ENCODE data around the gene HS2ST1.
"Not testable (repeated sequence)": the region's sequence is repeated elsewhere in the genome, so short reads cannot be mapped to it uniquely, and the experiment has no call there.

Gene HS2ST1

GRCh38 chr1:86925742-86926141, 11.3 kb downstream of the HS2ST1 start:
- DNase-seq (ENCODE audit: low spot score): no peak

- no peak for DNase-seq (ENCODE audit: low spot score)
Observed at GRCh38 chr1:86926883-86927282, 12.4 kb downstream of the HS2ST1 start.

- no peak for DNase-seq (ENCODE audit: low spot score)
Observed at GRCh38 chr1:86928819-86929218, 14.4 kb downstream of the HS2ST1 start.

DNA sequence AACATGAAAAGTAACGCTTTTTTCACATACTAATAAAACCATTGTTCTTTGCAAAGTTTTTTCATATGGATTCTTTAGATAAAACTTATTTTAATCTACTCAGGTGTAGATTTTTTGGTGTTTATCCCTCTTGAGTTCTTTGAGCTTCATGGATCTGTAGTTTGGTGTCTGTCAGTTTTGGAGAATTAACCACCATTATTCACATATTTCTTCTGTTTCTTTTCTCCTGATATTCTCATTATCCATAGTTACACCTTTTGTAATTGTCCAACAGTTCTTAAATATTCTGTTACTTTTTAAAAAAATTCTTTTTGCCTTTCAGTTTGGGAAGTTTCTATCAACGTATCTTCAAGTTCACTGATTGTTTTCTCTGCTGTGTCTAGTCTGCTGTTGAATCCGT, 18.6 kb downstream of the HS2ST1 start:
- no peak for DNase-seq (ENCODE audit: low spot score)

DNA sequence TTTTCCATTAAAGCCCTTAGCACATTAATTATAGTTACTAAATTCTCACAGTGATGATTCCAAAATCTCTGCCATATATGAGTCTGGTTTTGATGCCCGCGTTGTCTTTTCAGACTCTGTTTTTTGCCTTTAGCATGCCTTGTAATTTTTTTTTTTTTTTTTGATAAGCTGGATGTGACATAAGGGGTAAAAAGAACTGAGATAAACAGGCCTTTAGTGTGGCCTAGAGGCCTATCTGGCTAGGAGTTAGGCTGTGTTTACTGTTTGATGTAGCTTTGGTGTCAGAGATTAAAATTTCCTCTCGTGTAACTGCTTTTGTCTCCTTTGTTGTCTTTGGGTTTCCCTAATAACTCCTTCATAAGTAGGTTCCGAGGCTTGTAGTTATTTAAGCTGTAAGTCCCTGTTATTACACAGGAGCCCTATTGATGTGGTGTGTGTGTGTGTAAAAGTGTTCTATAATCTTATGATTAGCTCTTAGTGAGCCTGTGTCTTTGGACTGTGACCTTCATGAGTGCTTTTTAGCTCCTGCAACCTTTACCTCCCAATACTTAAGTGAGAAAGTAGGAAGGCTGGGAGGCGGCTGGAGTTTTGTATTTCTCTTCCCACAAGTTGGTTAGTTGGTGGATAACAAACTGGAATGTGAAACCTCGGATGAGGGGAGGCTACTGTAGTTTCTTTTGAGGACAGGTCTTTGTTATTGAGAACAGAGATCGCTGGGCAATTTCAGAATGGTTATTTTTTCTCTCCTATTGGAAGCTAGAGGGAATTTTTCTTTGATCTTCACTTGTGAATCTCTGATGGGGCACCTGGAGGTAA, 19.3 kb downstream of the HS2ST1 start:
- no peak for DNase-seq (ENCODE audit: low spot score)

GRCh38 chr1:86938450-86938849, 24.0 kb downstream of the HS2ST1 start:
- DNase-seq (ENCODE audit: low spot score): no peak

- DNase-seq (ENCODE audit: low spot score): no peak
Observed at GRCh38 chr1:86938855-86939254, 24.4 kb downstream of the HS2ST1 start.

DNA sequence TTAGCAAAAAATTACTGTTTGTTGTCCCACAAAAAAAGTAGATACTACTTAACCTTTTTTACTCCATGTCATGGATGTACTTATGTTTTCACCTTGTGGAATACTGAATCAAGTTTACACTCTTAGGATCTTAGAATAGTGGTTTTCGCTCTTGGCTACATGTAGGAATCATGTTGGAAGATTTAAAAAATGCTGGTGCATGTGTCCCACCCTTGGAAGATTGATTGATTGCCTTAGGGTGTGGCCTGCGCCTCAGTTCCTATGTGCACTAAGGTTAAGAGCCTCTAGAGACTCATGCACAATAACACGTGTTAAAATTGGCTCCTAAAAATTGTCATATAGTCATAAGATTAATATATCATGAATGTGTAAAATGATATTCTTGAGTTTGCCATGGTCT, 25.0 kb downstream of the HS2ST1 start:
- no peak for DNase-seq (ENCODE audit: low spot score)

DNA sequence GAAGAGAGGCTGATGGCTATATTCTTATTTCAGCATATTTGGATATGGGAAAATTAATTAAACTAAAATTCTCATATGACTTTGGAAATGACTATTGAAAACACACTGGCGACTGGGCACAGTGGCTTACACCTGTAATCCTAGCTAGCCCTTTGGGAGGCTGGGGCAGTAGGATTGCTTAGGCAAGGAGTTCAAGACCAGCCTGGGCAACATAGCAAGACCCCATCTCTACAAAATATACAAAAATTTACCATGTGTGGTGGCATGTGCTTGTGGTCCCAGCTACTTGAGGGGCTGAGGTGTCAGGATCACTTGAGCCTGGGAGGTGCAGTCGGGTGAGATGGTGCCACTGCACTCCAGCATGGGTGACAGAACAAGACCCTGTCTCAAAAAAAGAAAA, 26.2 kb downstream of the HS2ST1 start:
- no peak for DNase-seq (ENCODE audit: low spot score)

GRCh38 chr1:86942042-86942441, 27.6 kb downstream of the HS2ST1 start:
- DNase-seq (ENCODE audit: low spot score): no peak

DNA sequence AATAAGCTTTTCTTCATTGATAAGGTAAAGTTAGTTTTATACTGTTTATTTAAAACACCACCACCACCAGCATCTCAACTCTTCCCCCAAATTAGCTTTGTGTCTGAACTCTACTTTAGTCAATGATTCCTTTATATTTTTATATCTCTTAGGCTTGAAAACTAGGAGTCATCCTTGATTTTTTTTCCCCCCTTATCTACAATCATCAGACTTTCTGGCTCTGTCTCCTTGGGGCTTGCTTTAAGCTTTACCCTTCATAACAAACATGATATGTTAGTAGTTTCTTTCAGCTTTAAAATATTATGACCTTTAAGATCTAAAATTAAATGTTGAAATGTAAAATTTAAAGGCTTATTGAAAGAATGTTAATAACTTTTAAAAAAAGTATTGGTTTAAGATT, 28.3 kb downstream of the HS2ST1 start:
- DNase-seq (ENCODE audit: low spot score): no peak

DNA sequence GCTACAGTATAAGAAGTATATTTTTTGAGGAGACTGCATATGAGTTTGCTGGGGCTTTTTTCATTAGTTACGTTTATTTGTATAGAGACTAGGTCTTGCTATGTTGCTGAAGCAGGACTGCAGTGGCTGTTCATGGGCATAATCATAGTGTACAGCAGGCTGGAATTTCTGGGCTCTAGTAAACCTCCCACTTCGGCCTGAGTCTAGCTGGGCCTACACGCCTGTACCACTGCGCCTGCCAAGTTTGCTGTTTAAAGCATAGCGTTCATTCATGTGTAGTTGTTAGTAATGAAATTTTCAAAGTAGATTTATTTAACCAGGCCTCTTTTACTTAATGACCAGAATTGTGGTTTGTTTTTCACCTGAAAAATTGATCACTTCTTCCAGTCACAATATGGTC, 33.8 kb downstream of the HS2ST1 start:
- DNase-seq (ENCODE audit: low spot score): no peak

DNA sequence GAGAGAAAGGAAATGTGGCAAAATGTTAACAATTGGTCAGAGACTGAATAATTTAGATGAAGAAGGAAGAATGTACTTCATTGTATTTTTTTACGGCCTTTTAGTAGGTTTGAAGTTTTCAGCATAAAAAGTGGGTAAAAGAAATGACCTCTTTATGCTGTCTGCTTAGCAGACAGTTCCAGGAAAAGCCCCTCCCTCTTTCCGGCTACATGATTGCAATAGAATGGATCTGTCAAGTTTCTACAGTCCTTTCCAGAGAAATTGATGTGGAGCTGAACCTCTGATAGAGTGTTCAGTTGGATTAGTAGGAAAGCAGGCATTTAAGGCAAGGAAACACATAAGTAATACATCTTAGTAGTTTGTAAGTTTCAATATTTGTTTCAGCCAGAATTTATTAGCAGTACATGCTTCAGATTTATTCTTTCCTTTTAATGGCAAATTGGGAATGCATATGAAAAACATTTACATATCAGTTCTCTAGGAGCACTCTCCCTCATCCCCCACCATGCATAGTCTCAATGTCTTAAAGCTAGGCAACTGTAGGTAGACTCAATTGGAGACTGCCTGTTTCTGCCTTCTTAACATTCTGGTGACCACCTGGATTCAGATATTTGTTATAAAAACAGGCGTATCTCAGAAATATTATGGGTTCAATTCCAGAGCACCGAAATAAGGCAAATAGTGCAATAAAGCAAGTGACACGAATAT, 36.4 kb downstream of the HS2ST1 start:
- DNase-seq (ENCODE audit: low spot score): no peak

- DNase-seq (ENCODE audit: low spot score): no peak
Observed at GRCh38 chr1:86951430-86951829, 37.0 kb downstream of the HS2ST1 start.

GRCh38 chr1:86953167-86953566, 38.7 kb downstream of the HS2ST1 start:
- DNase-seq (ENCODE audit: low spot score): no peak

GRCh38 chr1:86955678-86956077, 41.2 kb downstream of the HS2ST1 start:
- DNase-seq (ENCODE audit: low spot score): no peak

GRCh38 chr1:86956221-86956620, 41.8 kb downstream of the HS2ST1 start:
- no peak for DNase-seq (ENCODE audit: low spot score)

GRCh38 chr1:86957221-86957620, 42.8 kb downstream of the HS2ST1 start:
- DNase-seq (ENCODE audit: low spot score): no peak

DNA sequence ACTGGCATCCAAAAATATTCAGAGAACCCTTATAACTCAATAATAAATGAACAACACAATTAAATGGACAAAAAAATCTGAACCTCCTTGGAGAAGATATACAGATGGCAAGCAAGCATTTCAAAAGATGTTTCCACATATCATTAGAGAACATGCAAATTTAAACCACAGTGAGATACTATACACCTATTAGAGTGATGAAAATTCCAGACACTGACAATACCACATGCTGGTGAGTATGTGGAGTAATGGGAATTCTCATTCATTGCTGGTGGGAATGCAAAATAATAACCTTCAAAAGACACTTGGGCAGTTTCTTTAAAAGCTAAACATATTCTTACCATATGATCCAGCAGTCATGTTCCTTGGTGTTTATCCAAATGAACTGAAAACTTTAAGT, 46.1 kb downstream of the HS2ST1 start:
- DNase-seq (ENCODE audit: low spot score): no peak

DNA sequence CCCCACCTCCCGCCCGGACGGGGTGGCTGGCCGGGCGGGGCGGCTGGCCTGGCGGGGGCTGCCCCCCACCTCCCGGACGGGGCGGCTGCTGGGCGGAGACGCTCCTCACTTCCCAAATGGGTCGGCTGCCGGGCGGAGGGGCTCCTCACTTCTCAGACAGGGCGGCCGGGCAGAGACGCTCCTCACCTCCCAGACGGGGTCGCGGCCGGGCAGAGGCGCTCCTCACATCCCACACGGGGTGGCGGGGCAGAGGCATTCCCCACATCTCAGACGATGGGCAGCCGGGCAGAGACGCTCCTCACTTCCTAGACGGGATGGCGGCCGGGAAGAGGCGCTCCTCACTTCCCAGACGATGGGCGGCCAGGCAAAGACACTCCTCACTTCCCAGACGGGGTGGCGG, 49.4 kb downstream of the HS2ST1 start:
- not testable (repeated sequence) for DNase-seq (ENCODE audit: low spot score)

GRCh38 chr1:86965012-86965826, 50.8 kb downstream of the HS2ST1 start:
- peak; percentile 19 for DNase-seq (ENCODE audit: low spot score)

DNA sequence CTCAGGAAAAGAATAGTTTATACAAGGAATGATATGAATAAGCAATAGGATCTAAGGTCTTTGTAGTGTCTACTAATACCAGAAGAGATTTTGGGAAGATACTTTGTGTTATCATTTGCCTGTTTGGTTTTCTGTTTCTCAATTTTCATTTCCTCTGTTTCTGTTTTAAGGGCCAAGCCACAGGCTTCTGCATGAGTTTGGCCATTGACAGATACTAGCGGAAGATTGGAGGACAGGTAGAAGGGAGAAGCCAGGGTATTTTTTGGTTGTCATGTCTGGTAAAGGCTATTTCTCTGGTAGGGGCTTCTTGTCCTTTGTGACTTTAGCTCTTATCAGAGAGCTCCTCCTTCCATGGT, 51.4 kb downstream of the HS2ST1 start:
- DNase-seq (ENCODE audit: low spot score): no peak

DNA sequence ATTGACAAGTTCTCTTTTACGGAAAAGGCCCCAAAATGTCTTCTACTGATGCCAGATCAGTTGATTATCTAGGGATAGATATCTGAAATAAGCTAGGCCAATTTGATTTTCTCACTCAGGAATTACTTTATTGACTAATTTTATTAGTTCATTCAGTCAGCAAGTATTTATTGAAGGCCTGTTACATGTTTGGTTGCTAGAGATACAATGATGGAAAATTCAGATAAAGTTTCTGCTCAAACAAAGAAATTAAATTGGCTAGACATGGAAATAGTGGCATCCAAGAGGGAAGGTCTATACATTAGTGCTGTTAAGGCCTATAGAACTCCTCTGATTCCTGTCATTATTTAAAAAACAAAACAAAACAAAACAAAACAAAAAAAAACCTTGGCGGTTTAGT, 56.5 kb downstream of the HS2ST1 start:
- DNase-seq (ENCODE audit: low spot score): no peak

All from hepatic stellate cell (primary cell).